ENCODE measurements around the gene MYO3B. TPM values are rescaled to one million over a fixed set of nuclear protein-coding genes. Genes with fewer than 3 reads are reported as not detected.

Gene MYO3B
- total and polyA plus RNA-seq, 2 donors from 2014 or later = 3.5 to 6.4 TPM

- H3K27me3 ChIP-seq (ENCODE audit: control insufficient read depth, insufficient read depth, low read length) = no peaks in the 10 kb centered on the region
- no peak overlapping the region for H3K27ac ChIP-seq (ENCODE audit: low read depth in 2 of 2, low read length in 2 of 2)
- no peak for FAIRE-seq
- TF ChIP-seq CTCF (IDR thresholded peaks at IDR 0.05; ENCODE audit: borderline replicate concordance, extremely low read depth, insufficient read depth) = no peak
- intact Hi-C loops (cut with DNase I) = no loop called here
- H3K9me3 ChIP-seq (ENCODE audit: control insufficient read depth in 2 of 3, insufficient read depth in 1 of 3, low read length in 3 of 3) = no peaks in the 10 kb centered on the region
- H3K9ac ChIP-seq (ENCODE audit: low read length in 3 of 3) = no peak overlapping the region
- no peak overlapping the region for H3K4me3 ChIP-seq (ENCODE audit: low read length in 3 of 3)
- H3K36me3 ChIP-seq (ENCODE audit: control insufficient read depth in 2 of 3, insufficient read depth in 3 of 3, low read length in 3 of 3) = no peaks in the 10 kb centered on the region
- H3K4me1 ChIP-seq (ENCODE audit: control insufficient read depth in 2 of 3, insufficient read depth in 2 of 3, low read depth in 1 of 3, low read length in 3 of 3) = no peaks in the 10 kb centered on the region
- DNase-seq = no peak
These were observed 119.5 kb downstream of the MYO3B start for GRCh38 chr2:170297496-170297895.

GRCh38 chr2:170298115-170298514, 120.2 kb downstream of the MYO3B start:
- no peak for FAIRE-seq
- no peak for TF ChIP-seq CTCF (IDR thresholded peaks at IDR 0.05; ENCODE audit: borderline replicate concordance, extremely low read depth, insufficient read depth)
- Histone ChIP-seq H3K27me3 (ENCODE audit: control insufficient read depth, insufficient read depth, low read length) (no peaks in the 10 kb centered on the region), H3K36me3 (ENCODE audit: control insufficient read depth in 2 of 3, insufficient read depth in 3 of 3, low read length in 3 of 3) (no peaks in the 10 kb centered on the region), H3K4me3 (ENCODE audit: low read length in 3 of 3) (no peak overlapping the region), H3K9me3 (ENCODE audit: control insufficient read depth in 2 of 3, insufficient read depth in 1 of 3, low read length in 3 of 3) (no peaks in the 10 kb centered on the region), H3K9ac (ENCODE audit: low read length in 3 of 3) (no peak overlapping the region), H3K4me1 (ENCODE audit: control insufficient read depth in 2 of 3, insufficient read depth in 2 of 3, low read depth in 1 of 3, low read length in 3 of 3) (no peaks in the 10 kb centered on the region), H3K27ac (ENCODE audit: low read depth in 2 of 2, low read length in 2 of 2) (no peak overlapping the region)
- no peak for DNase-seq
- intact Hi-C loops (cut with DNase I) = no loop called here

DNA sequence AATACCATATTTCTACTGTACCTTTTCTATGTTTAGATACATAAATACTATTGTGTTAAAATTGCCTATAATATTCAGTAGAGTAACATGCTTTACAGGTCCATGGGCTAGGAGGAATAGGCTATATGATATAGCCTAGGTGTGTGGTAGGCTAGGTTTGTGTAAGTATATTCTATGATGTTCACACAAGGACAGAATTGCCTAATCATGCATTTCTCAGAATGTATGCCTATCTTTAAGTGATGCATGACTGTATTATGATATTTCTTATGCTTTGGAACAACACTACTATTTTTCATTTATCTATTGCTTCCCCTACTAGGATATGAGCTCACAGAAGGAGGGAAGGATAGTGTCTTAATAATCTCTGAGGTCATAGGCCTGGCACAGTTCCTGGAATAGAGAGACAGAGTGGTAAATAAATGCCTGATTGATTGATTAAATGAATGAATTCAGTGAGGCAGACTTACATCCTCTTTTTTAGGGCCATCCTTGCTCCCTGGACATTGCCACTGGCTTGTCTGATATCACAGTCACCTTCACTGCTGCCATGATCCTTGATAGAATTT, 121.0 kb downstream of the MYO3B start:
- DNase-seq (no peak), FAIRE-seq (no peak)
- H3K27me3 ChIP-seq (ENCODE audit: control insufficient read depth, insufficient read depth, low read length) = no peaks in the 10 kb centered on the region
- no peaks in the 10 kb centered on the region for H3K36me3 ChIP-seq (ENCODE audit: control insufficient read depth in 2 of 3, insufficient read depth in 3 of 3, low read length in 3 of 3)
- H3K4me1 ChIP-seq (ENCODE audit: control insufficient read depth in 2 of 3, insufficient read depth in 2 of 3, low read depth in 1 of 3, low read length in 3 of 3) = no peaks in the 10 kb centered on the region
- no peaks in the 10 kb centered on the region for H3K9me3 ChIP-seq (ENCODE audit: control insufficient read depth in 2 of 3, insufficient read depth in 1 of 3, low read length in 3 of 3)
- no peak overlapping the region for H3K27ac ChIP-seq (ENCODE audit: low read depth in 2 of 2, low read length in 2 of 2)
- intact Hi-C loops (cut with DNase I) = no loop called here
- TF ChIP-seq CTCF (IDR thresholded peaks at IDR 0.05; ENCODE audit: borderline replicate concordance, extremely low read depth, insufficient read depth) = no peak
- H3K4me3 ChIP-seq (ENCODE audit: low read length in 3 of 3) = no peak overlapping the region
- no peak overlapping the region for H3K9ac ChIP-seq (ENCODE audit: low read length in 3 of 3)

DNA sequence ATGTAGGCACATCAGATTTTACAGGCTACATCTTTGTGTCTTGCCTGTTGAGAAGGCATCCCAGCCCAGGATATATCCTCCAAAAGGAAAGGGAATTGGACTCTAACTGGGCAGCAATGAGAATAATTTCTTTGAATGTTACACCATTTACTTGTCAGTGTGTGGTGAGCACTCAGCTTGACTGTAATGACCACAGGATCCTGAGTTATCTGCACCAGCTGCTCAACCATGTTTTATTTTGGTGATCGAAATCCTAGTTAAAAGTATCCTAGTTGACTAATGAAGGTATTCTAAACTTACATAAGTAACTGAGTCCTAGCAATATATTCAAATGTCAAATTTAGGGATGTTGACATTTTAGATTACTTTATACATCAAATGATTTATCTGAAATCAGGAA, 123.0 kb downstream of the MYO3B start:
- no peak for FAIRE-seq
- Histone ChIP-seq H3K27me3 (ENCODE audit: control insufficient read depth, insufficient read depth, low read length) (no peaks in the 10 kb centered on the region), H3K9me3 (ENCODE audit: control insufficient read depth in 2 of 3, insufficient read depth in 1 of 3, low read length in 3 of 3) (no peaks in the 10 kb centered on the region), H3K9ac (ENCODE audit: low read length in 3 of 3) (no peak overlapping the region), H3K4me3 (ENCODE audit: low read length in 3 of 3) (no peak overlapping the region), H3K4me1 (ENCODE audit: control insufficient read depth in 2 of 3, insufficient read depth in 2 of 3, low read depth in 1 of 3, low read length in 3 of 3) (no peaks in the 10 kb centered on the region), H3K36me3 (ENCODE audit: control insufficient read depth in 2 of 3, insufficient read depth in 3 of 3, low read length in 3 of 3) (no peaks in the 10 kb centered on the region), H3K27ac (ENCODE audit: low read depth in 2 of 2, low read length in 2 of 2) (no peak overlapping the region)
- DNase-seq = no peak
- TF ChIP-seq CTCF (IDR thresholded peaks at IDR 0.05; ENCODE audit: borderline replicate concordance, extremely low read depth, insufficient read depth) = no peak
- intact Hi-C loops (cut with DNase I) = no loop called here
